ENCODE data around the gene SUN2.

Gene SUN2

GRCh38 chr22:38689651-38690050 lies 66.1 kb downstream of the SUN2 start:
- no peak for DNase-seq

- no peak for DNase-seq
These were observed 70.0 kb downstream of the SUN2 start for GRCh38 chr22:38685761-38686160.

- DNase-seq: no peak
These were observed 70.9 kb downstream of the SUN2 start for GRCh38 chr22:38684895-38685294.
